Karpas-422 (cell line): ENCODE measurements around the gene PIM1. TPM values are rescaled to one million over a fixed set of nuclear protein-coding genes. Genes with fewer than 3 reads are reported as not detected.

Experiments
- DNase-seq: peaks from one replicate; pipeline ENCODE4 v3.0.0-alpha.2; 2015
- H2AFZ ChIP-seq: fragments of 200-600 bp; sonication (generic); 2 replicates; pipeline ENCODE4 v1.6.1; 2014; ENCODE audit warnings: antibody characterized with exemption, low read length, mixed read lengths
- H3K27ac ChIP-seq: fragments of 200-600 bp; sonication (generic); 2 replicates; pipeline ENCODE4 v1.5.1; 2014; ENCODE audit warnings: mild to moderate bottlenecking, low read length, moderate library complexity
- H3K27me3 ChIP-seq: fragments of 200-600 bp; sonication (generic); 2 replicates; pipeline ENCODE4 v1.6.1; 2014; ENCODE audit warnings: low read length, mixed read lengths
- H3K36me3 ChIP-seq: fragments of 200-600 bp; sonication (generic); 2 replicates; pipeline ENCODE4 v1.6.1; 2014; ENCODE audit warnings: low read length, mixed read lengths; ENCODE audit not compliant: insufficient read depth
- H3K4me1 ChIP-seq: fragments of 200-600 bp; sonication (generic); 2 replicates; pipeline ENCODE4 v1.6.1; 2014; ENCODE audit warnings: mild to moderate bottlenecking, low read length, mixed read lengths
- H3K4me2 ChIP-seq: fragments of 200-600 bp; sonication (generic); 2 replicates; pipeline ENCODE4 v1.6.1; 2014; ENCODE audit warnings: low read length, low read depth, mild to moderate bottlenecking; ENCODE audit not compliant: poor library complexity, severe bottlenecking
- H3K4me3 ChIP-seq: fragments of 200-600 bp; sonication (generic); 2 replicates; pipeline ENCODE4 v1.5.1; 2014; ENCODE audit warnings: mild to moderate bottlenecking, antibody characterized with exemption, low read length, mixed read lengths
- H3K79me2 ChIP-seq: fragments of 200-600 bp; sonication (generic); 2 replicates; pipeline ENCODE4 v1.6.1; 2014; ENCODE audit warnings: mild to moderate bottlenecking, low read length, mixed read lengths
- H3K9ac ChIP-seq: fragments of 200-600 bp; sonication (generic); 2 replicates; pipeline ENCODE4 v1.6.0; 2014; ENCODE audit warnings: low read length
- H3K9me2 ChIP-seq: fragments of 200-600 bp; sonication (generic), shearing (Covaris generic); replicated peaks from 2 replicates; pipeline ENCODE4 v1.6.0; 2014; ENCODE audit warnings: mild to moderate bottlenecking, low read length, moderate library complexity; ENCODE audit not compliant: insufficient read depth
- H3K9me3 ChIP-seq: fragments of 300-700, 200-600 bp; sonication (generic); 2 replicates; pipeline ENCODE4 v1.6.1; 2014; ENCODE audit warnings: low read length, mixed read lengths
- H4K20me1 ChIP-seq: fragments of 200-600 bp; sonication (generic); 2 replicates; pipeline ENCODE4 v1.6.1; 2014; ENCODE audit warnings: mild to moderate bottlenecking, antibody characterized with exemption, low read length, low read depth; ENCODE audit not compliant: insufficient read depth
- total RNA-seq: library from RNA; depleted of rRNA; stranded (reverse); fragments of >200 nt; shearing (Covaris generic); gene quantifications from 2 replicates; pipeline ENCODE4 v1.2.3, GENCODE V29; 2014; ENCODE audit warnings: low replicate concordance

Gene PIM1
- total RNA-seq, 1 experiment from 2014 or later = 4.0 TPM

- Histone ChIP-seq H3K36me3 (no peaks in the 10 kb centered on the region), H3K27ac (peak overlapping the region; percentile 6; the same call in 1 of the 2 replicates), H3K4me1 (peaks cover 10% of the 10 kb centered on the region), H3K27me3 (no peaks in the 10 kb centered on the region), H2AFZ (no peak overlapping the region), H3K9me3 (no peaks in the 10 kb centered on the region), H4K20me1 (no peaks in the 10 kb centered on the region), H3K9ac (no peak overlapping the region), H3K79me2 (no peaks in the 10 kb centered on the region), H3K4me3 (no peak overlapping the region), H3K9me2 (no peaks in the 10 kb centered on the region), H3K4me2 (peak overlapping the region; percentile 7)
- DNase-seq = peak; percentile 57
Measured at GRCh38 chr6:37160922-37161778, 8.8 kb upstream of the PIM1 start.

DNA sequence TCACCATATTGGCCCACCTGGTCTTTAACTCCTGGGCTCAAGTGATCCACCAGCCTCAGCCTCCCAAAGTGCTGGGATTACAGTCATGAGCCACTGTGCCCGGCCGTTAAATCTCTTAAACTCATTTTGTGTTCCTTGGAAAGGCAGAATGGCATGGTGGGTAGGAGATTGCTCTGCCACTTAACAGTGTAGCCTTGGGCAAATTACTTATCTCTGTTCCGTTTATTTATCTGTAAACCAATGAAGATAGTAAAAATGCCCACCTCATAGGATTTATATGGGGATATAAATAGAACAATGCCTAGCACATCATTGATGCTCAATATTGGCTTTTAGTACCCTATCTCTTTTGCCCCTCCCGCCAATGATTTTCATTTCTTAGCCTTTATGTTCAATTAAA is 7.2 kb upstream of the PIM1 start:
- H3K4me2 ChIP-seq = no peak overlapping the region
- H3K79me2 ChIP-seq = no peaks in the 10 kb centered on the region
- H3K36me3 ChIP-seq = no peaks in the 10 kb centered on the region
- no peak for DNase-seq
- H3K9ac ChIP-seq = no peak overlapping the region
- peaks cover 10% of the 10 kb centered on the region for H3K4me1 ChIP-seq
- H3K9me2 ChIP-seq = no peaks in the 10 kb centered on the region
- H2AFZ ChIP-seq = no peak overlapping the region
- no peaks in the 10 kb centered on the region for H3K27me3 ChIP-seq
- H3K9me3 ChIP-seq = no peaks in the 10 kb centered on the region
- no peak overlapping the region for H3K4me3 ChIP-seq
- H3K27ac ChIP-seq = no peak overlapping the region
- no peaks in the 10 kb centered on the region for H4K20me1 ChIP-seq

DNA sequence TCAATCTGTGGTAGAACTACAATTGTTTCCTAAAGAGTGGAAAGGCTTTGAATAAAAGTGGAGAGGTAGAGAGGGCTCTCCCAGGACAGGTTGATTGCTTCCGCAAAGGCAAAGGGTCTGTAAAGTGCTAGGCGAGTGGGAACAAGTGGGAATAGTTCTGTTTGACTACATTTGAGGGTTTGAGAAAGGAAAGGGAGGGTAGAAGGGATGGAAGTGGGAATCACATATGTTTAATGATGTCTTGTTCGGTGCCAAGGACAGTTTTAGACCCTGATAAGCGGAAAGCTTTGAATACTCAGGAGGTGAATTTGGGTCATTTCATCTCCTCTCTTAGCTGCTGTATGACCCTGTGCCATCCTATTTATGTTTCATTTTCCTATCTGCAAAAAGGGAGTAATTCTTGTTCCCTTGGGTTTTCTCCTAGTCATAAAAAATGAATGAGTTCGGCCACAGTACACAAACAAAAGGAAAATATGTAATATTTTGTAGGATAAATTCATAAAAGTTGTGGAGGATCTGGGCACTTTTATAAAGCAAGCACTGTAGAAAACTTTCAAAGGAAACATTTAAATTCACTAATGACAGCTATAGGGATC is 1.7 kb upstream of the PIM1 start:
- no peak for DNase-seq
- no peaks in the 10 kb centered on the region for H3K9me3 ChIP-seq
- H3K27ac ChIP-seq = no peak overlapping the region
- no peaks in the 10 kb centered on the region for H3K27me3 ChIP-seq
- peak overlapping the region; percentile 84 for H3K4me2 ChIP-seq
- no peaks in the 10 kb centered on the region for H3K9me2 ChIP-seq
- H4K20me1 ChIP-seq = no peaks in the 10 kb centered on the region
- no peak overlapping the region for H3K9ac ChIP-seq
- peaks cover 29% of the 10 kb centered on the region for H3K4me1 ChIP-seq
- H3K36me3 ChIP-seq = no peaks in the 10 kb centered on the region; the same call in 1 of the 2 replicates
- no peak overlapping the region for H2AFZ ChIP-seq
- H3K79me2 ChIP-seq = no peaks in the 10 kb centered on the region
- 0 out of 2 replicates have a peak overlapping the region, but pooled peaks have one; percentile 69 for H3K4me3 ChIP-seq

- peak; percentile 44 for DNase-seq
- H2AFZ ChIP-seq = peak overlapping the region; percentile 90
- no peaks in the 10 kb centered on the region for H3K9me2 ChIP-seq
- H3K9me3 ChIP-seq = no peaks in the 10 kb centered on the region
- H3K4me3 ChIP-seq = peak overlapping the region; percentile 69
- H3K4me2 ChIP-seq = peak overlapping the region; percentile 84
- peaks cover 5% of the 10 kb centered on the region for H3K36me3 ChIP-seq
- no peaks in the 10 kb centered on the region for H4K20me1 ChIP-seq
- no peaks in the 10 kb centered on the region for H3K27me3 ChIP-seq
- peak overlapping the region; percentile 75 for H3K9ac ChIP-seq
- H3K27ac ChIP-seq = no peak overlapping the region
- H3K4me1 ChIP-seq = peaks cover 29% of the 10 kb centered on the region
- no peaks in the 10 kb centered on the region for H3K79me2 ChIP-seq
Measured at GRCh38 chr6:37168811-37169495, 999 bp upstream of the PIM1 start.

GRCh38 chr6:37170273-37171200 is 585 bp downstream of the PIM1 start:
- Histone ChIP-seq H3K9me2 (no peaks in the 10 kb centered on the region), H2AFZ (peak overlapping the region; percentile 76), H3K4me3 (peak overlapping the region; percentile 91), H3K79me2 (no peaks in the 10 kb centered on the region), H3K4me1 (peaks cover 29% of the 10 kb centered on the region), H3K27ac (no peak overlapping the region), H3K36me3 (peaks cover 5% of the 10 kb centered on the region), H3K9me3 (no peaks in the 10 kb centered on the region), H3K4me2 (peak overlapping the region; percentile 95), H3K9ac (peak overlapping the region; percentile 83), H3K27me3 (no peaks in the 10 kb centered on the region), H4K20me1 (no peaks in the 10 kb centered on the region)
- DNase-seq = peak; percentile 71

GRCh38 chr6:37171201-37171969 is 1.4 kb downstream of the PIM1 start:
- peaks cover 5% of the 10 kb centered on the region for H3K36me3 ChIP-seq
- peaks cover 29% of the 10 kb centered on the region for H3K4me1 ChIP-seq
- H3K4me2 ChIP-seq = peak overlapping the region; percentile 95
- H3K9me2 ChIP-seq = no peaks in the 10 kb centered on the region
- peak overlapping the region; percentile 83 for H3K9ac ChIP-seq
- peak; percentile 60 for DNase-seq
- no peaks in the 10 kb centered on the region for H4K20me1 ChIP-seq
- peak overlapping the region; percentile 76 for H2AFZ ChIP-seq
- H3K79me2 ChIP-seq = no peaks in the 10 kb centered on the region
- H3K27me3 ChIP-seq = no peaks in the 10 kb centered on the region
- H3K27ac ChIP-seq = no peak overlapping the region
- peak overlapping the region; percentile 91 for H3K4me3 ChIP-seq
- H3K9me3 ChIP-seq = no peaks in the 10 kb centered on the region
